ENCODE measurements around the gene IQSEC2.

GRCh38 chrX:53268173-53268572 lies 13.2 kb downstream of the IQSEC2 start:
- TF ChIP-seq EZH2phosphoT487 (IDR thresholded peaks at IDR 0.05; ENCODE audit: borderline replicate concordance) (no peak), CTCF (IDR thresholded peaks at IDR 0.05 in 2 of 3, conservative IDR thresholded peaks at IDR 0.05 in 1 of 3; ENCODE audit: borderline replicate concordance in 1 of 3, insufficient read depth in 1 of 3, low read depth in 2 of 3, low read length in 2 of 3) (no peak), CEBPB (IDR thresholded peaks at IDR 0.05; ENCODE audit: low read depth) (no peak), REST (IDR thresholded peaks at IDR 0.05; ENCODE audit: low read depth) (no peak), POLR2A (IDR thresholded peaks at IDR 0.05; ENCODE audit: borderline replicate concordance, extremely low read depth, insufficient read depth, insufficient read length) (no peak), ZNF274 (IDR thresholded peaks at IDR 0.05; ENCODE audit: low read depth, low read length) (no peak), POLR2AphosphoS5 (IDR thresholded peaks at IDR 0.05; ENCODE audit: low read depth, low read length) (no peak), ZBTB33 (IDR thresholded peaks at IDR 0.05; ENCODE audit: extremely low read depth, insufficient replicate concordance, low read length) (no peak), ATF3 (IDR thresholded peaks at IDR 0.05) (no peak), SIN3A (IDR thresholded peaks at IDR 0.05; ENCODE audit: low read depth) (no peak), EZH2 (IDR thresholded peaks at IDR 0.05) (no peak), MAX (IDR thresholded peaks at IDR 0.05) (no peak), SP1 (IDR thresholded peaks at IDR 0.05; ENCODE audit: low read depth) (no peak)

Data from HCT116 (cell line).